ENCODE results near the gene TBX18.

- TF ChIP-seq TAF1 (IDR thresholded peaks at IDR 0.05; ENCODE audit: borderline replicate concordance, low read depth, low read length) (no peak), POLR2A (IDR thresholded peaks at IDR 0.05; ENCODE audit: low read depth, low read length) (no peak), POLR2AphosphoS5 (IDR thresholded peaks at IDR 0.05; ENCODE audit: low read depth, low read length) (no peak)
Measured at GRCh38 chr6:84685983-84686584, 78.3 kb downstream of the TBX18 start.
